Ascending aorta (tissue), 2 donors: Measurements from ENCODE around the gene ARHGAP30. TPM values are rescaled to one million over a fixed set of nuclear protein-coding genes. Genes with fewer than 3 reads are reported as not detected.

Experiments used
- DNase-seq, 2 donors: peaks; one replicate each; pipeline ENCODE4 v3.0.0-alpha.2; 2019; ENCODE audit warnings: low spot score in 2 of 2
- H3K27ac ChIP-seq, 2 donors: fragments of 200-600 bp; sonication (generic); one replicate each; pipeline ENCODE4 v1.5.1; 2016 to 2017; ENCODE audit warnings: mild to moderate bottlenecking in 1 of 2
- H3K27me3 ChIP-seq: fragments of 200-600 bp; sonication (generic); one replicate; pipeline ENCODE4 v1.5.1; 2017
- H3K36me3 ChIP-seq, 2 donors: fragments of 200-600 bp; sonication (generic); one replicate each; pipeline ENCODE4 v1.5.1; 2016
- H3K4me1 ChIP-seq, 2 donors: fragments of 200-600 bp; sonication (generic); one replicate each; pipeline ENCODE4 v1.5.1; 2016 to 2017; ENCODE audit warnings: mild to moderate bottlenecking in 1 of 2
- H3K4me3 ChIP-seq, 2 donors: fragments of 200-600 bp; sonication (generic); one replicate each; pipeline ENCODE4 v1.5.1; 2016 to 2017; ENCODE audit warnings: mild to moderate bottlenecking in 1 of 2
- H3K9me3 ChIP-seq, 2 donors: fragments of 200-600 bp; sonication (generic); one replicate each; pipeline ENCODE4 v1.5.1; 2016
- intact Hi-C: fragments of 100-400 bp; cut with DNase I; formaldehyde crosslinking; loops from one replicate; pipeline ENCODE4 v1.15.1; 2023
- total RNA-seq: library from RNA; depleted of rRNA; stranded (reverse); fragments of >200 nt; gene quantifications from one replicate; pipeline ENCODE4 v1.1.0, GENCODE V29; 2016
- TF ChIP-seq, protein P1 (sequence below), 3 experiments: fragments of 200-600 bp in 2 of 3; fragments of 450-650 bp in 1 of 3; sonication (generic) in 2 of 3; IDR thresholded peaks; one replicate each; pipeline ENCODE4 v1.5.1; 2016 to 2019; ENCODE audit warnings: antibody characterized with exemption in 3 of 3, mild to moderate bottlenecking in 1 of 3, moderate library complexity in 1 of 3

ARHGAP30 gene
- total RNA-seq, 1 donor from 2014 or later: 14.7 TPM

DNA sequence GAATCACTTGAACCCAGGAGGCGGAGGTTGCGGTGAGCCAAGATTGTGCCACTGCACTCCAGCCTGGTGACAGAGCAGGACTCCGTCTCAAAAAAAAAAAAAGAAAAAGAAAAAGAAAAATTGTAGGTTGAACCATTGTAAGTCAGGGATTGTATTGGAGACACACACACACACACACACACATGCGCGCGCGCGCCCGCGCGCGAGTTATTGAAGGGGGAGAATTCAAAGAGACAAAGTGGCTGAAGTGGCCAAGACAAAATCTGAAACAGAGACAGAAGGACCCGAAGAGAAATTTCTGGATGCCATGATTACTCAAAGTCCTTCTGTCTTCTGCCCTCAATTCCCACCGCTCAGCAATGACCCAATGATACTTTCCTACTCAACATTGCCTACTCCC is 24.8 kb upstream of the ARHGAP30 start:
- Histone ChIP-seq H3K36me3 (no peaks in the 10 kb centered on the region), H3K27ac (no peak overlapping the region), H3K4me3 (no peak overlapping the region), H3K9me3 (no peaks in the 10 kb centered on the region), H3K27me3 (no peaks in the 10 kb centered on the region), H3K4me1 (peaks cover 0 to 15% of the 10 kb centered on the region in 2 donors)
- no peak for DNase-seq
- intact Hi-C loops: loop anchor here (10.0 kb wide), 2 partner anchors 260 to 370 kb away; no protein-coding TSS in a partner anchor
- TF ChIP-seq, protein P1, sequence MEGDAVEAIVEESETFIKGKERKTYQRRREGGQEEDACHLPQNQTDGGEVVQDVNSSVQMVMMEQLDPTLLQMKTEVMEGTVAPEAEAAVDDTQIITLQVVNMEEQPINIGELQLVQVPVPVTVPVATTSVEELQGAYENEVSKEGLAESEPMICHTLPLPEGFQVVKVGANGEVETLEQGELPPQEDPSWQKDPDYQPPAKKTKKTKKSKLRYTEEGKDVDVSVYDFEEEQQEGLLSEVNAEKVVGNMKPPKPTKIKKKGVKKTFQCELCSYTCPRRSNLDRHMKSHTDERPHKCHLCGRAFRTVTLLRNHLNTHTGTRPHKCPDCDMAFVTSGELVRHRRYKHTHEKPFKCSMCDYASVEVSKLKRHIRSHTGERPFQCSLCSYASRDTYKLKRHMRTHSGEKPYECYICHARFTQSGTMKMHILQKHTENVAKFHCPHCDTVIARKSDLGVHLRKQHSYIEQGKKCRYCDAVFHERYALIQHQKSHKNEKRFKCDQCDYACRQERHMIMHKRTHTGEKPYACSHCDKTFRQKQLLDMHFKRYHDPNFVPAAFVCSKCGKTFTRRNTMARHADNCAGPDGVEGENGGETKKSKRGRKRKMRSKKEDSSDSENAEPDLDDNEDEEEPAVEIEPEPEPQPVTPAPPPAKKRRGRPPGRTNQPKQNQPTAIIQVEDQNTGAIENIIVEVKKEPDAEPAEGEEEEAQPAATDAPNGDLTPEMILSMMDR (IDR thresholded peaks at IDR 0.05): no peak

DNA sequence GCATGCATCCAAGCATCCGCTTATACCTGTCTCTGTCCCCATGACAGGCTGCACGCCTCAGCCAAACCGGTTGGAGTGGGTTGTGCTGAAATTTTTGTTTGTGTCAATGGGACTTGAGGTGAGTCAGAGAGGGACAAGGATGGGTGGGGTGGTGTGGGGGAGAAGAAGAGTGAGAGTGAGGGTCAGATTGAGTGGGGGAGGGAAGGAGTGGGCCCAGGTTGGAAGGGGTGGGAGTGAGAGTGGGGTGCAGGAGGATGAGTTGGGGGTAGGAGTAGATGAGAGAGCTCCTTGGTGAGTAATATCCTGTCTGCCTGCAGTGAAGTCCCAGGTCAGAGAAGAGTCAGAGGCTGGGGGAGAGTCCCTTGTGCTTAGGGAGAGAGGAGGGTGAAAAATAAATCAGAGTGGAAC is 22.9 kb upstream of the ARHGAP30 start:
- no peak overlapping the region for H3K4me3 ChIP-seq
- peaks cover 0 to 5% of the 10 kb centered on the region in 2 donors for H3K4me1 ChIP-seq
- no peak overlapping the region for H3K27ac ChIP-seq
- intact Hi-C loops: loop anchor here (10.0 kb wide), 2 partner anchors 258 to 368 kb away; no protein-coding TSS in a partner anchor
- H3K27me3 ChIP-seq: no peaks in the 10 kb centered on the region
- DNase-seq: no peak
- no peaks in the 10 kb centered on the region for H3K9me3 ChIP-seq
- TF ChIP-seq, protein P1 (IDR thresholded peaks at IDR 0.05): no peak
- H3K36me3 ChIP-seq: no peaks in the 10 kb centered on the region

DNA sequence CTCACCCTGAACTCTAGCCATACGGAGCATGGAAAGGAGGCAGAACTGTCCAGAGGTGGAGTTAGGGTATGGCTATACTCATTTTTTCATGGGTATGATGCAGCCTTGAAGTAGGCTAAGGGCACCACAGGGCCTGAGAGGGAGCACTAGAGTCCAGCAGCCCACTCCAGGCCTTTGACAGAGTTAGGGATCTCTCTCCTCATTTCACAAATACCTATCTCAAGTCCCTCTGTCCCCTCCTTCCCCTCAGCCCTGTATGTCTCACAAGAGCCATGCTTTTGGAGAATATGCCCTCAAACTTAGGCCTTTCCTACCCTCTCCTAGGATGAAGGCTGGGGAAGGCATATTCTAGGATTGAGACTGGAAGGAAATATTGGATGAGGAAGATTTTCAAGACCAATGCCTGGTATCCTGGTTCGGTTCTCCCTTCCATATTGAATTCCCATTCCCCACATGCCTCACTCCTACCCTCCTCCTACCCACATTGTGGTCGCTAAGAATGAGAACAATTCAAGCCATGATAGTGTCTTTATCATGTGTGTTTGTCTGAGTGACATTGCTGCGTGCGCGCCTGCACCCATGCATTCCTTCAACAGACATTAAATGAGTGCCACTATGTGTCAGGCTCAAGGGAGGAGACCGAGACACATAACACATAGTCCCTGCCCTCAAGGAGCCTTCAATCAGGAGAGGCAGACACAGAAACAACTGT is 22.3 kb upstream of the ARHGAP30 start:
- no peaks in the 10 kb centered on the region for H3K27me3 ChIP-seq
- no peak overlapping the region for H3K4me3 ChIP-seq
- H3K36me3 ChIP-seq: no peaks in the 10 kb centered on the region
- no peak overlapping the region for H3K27ac ChIP-seq
- intact Hi-C loops: loop anchor here (10.0 kb wide), 2 partner anchors 257 to 367 kb away; no protein-coding TSS in a partner anchor
- peak in 1 of 2 donors; percentile 27 for DNase-seq
- H3K9me3 ChIP-seq: no peaks in the 10 kb centered on the region
- TF ChIP-seq, protein P1 (IDR thresholded peaks at IDR 0.05): no peak
- no peaks in the 10 kb centered on the region for H3K4me1 ChIP-seq

DNA sequence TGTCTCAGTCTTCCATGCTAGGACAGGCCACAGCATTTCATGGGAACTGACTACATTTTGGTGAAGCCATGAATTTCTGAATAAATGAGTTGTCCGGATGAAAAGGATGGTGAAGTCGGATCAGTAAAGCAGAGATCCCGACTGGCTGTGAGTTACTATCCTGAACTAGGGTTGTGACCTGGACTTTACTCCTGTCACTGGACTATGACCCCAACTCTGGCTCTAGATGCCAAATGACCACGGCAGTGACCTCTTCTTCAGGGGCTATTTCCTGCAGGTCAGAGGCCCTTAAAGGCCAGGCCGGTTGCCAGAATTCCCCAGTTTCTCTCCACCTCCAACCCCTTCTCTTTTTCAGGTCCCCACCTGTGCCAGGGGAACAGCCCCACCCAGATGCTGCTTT is 21.4 kb upstream of the ARHGAP30 start:
- no peaks in the 10 kb centered on the region for H3K36me3 ChIP-seq
- H3K27ac ChIP-seq: no peak overlapping the region
- H3K4me1 ChIP-seq: no peaks in the 10 kb centered on the region
- TF ChIP-seq, protein P1 (IDR thresholded peaks at IDR 0.05): no peak
- no peaks in the 10 kb centered on the region for H3K9me3 ChIP-seq
- intact Hi-C loops: loop anchor here (10.0 kb wide), 2 partner anchors 256 to 366 kb away; no protein-coding TSS in a partner anchor
- no peaks in the 10 kb centered on the region for H3K27me3 ChIP-seq
- no peak for DNase-seq
- no peak overlapping the region for H3K4me3 ChIP-seq

DNA sequence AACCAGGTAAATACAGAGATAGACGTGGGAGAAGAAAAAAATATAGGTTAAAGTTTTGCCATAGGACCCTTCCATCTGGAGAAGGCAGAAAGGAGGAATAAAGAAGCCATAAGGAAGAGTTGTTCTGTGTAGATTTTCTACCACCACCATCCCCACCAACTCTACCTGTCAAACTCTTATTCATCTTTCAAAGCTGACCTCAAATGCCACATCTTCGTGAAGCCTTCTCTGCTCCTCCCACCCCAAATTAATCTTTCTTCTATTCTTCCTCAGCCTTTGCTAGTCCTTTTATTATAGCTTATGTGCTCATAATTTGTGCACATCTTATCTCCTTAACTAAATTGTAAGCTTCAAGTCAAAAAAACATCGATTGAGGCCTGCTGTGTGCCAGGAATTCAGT is 20.9 kb upstream of the ARHGAP30 start:
- intact Hi-C loops: loop anchor here (10.0 kb wide), 2 partner anchors 256 to 366 kb away; no protein-coding TSS in a partner anchor
- no peaks in the 10 kb centered on the region for H3K9me3 ChIP-seq
- TF ChIP-seq, protein P1 (IDR thresholded peaks at IDR 0.05): no peak

More for the DNA sequence above, 20.9 kb upstream of the ARHGAP30 start:
- no peak overlapping the region for H3K27ac ChIP-seq
- DNase-seq: no peak
- H3K36me3 ChIP-seq: no peaks in the 10 kb centered on the region
- no peak overlapping the region for H3K4me3 ChIP-seq
- H3K4me1 ChIP-seq: no peaks in the 10 kb centered on the region
- H3K27me3 ChIP-seq: no peaks in the 10 kb centered on the region
